Sigmoid colon (tissue), 4 donors: ENCODE data around the gene BTAF1.

ENCODE experiments used
- CTCF ChIP-seq, 4 experiments: fragments of 450-650 bp in 3 of 4; fragments of 200-600 bp in 1 of 4; IDR thresholded peaks; one replicate each; pipeline ENCODE4 v1.5.1; 2016 to 2019; ENCODE audit warnings: antibody characterized with exemption in 4 of 4, mild to moderate bottlenecking in 3 of 4, moderate library complexity in 2 of 4
- EP300 ChIP-seq, 4 donors: sonication (generic); formaldehyde crosslinking; IDR thresholded peaks; one replicate each; pipeline ENCODE4 v1.6.1; 2017; ENCODE audit warnings: antibody characterized with exemption in 4 of 4
- POLR2AphosphoS5 ChIP-seq, 4 donors: sonication (generic); formaldehyde crosslinking; IDR thresholded peaks; one replicate each; pipeline ENCODE4 v1.6.1; 2017; ENCODE audit warnings: antibody characterized with exemption in 4 of 4

GRCh38 chr10:92042541-92042940 is 119.0 kb downstream of the BTAF1 start:
- TF ChIP-seq POLR2AphosphoS5 (IDR thresholded peaks at IDR 0.05): no peak
- TF ChIP-seq EP300 (IDR thresholded peaks at IDR 0.05): no peak
- TF ChIP-seq CTCF (IDR thresholded peaks at IDR 0.05): no peak
